Stimulated activated naive CD8-positive, alpha-beta T cell treated with anti-CD3 and anti-CD28 coated beads, Interleukin-15, amount 100 ng/mL, for 72 hours (primary cell): Measurements from ENCODE around the gene ADGRL3.
"Not testable (repeated sequence)": the region's sequence is repeated elsewhere in the genome, so short reads cannot be mapped to it uniquely, and the experiment has no call there.

Experiments used
- ATAC-seq: fragments of 150-1000 bp; cut with Tn5 transposase; 2 replicates; pipeline ENCODE4 v1.10.0; 2021; ENCODE audit warnings: mild to moderate bottlenecking, moderate library complexity
- DNase-seq, 2 donors: peaks; one replicate each; pipeline ENCODE4 v3.0.0; 2021 to 2022
- H3K27ac Mint-ChIP-seq, 2 donors: one replicate each; pipeline ENCODE4 v1.8.0; 2022; ENCODE audit warnings: mild to moderate bottlenecking in 2 of 2, mixed read lengths in 2 of 2, moderate library complexity in 2 of 2
- H3K27me3 Mint-ChIP-seq: one replicate; pipeline ENCODE4 v1.8.0; 2022; ENCODE audit warnings: mixed read lengths
- H3K4me1 Mint-ChIP-seq: one replicate; pipeline ENCODE4 v1.8.0; 2022; ENCODE audit warnings: mild to moderate bottlenecking, mixed read lengths
- H3K4me3 Mint-ChIP-seq, 2 donors: one replicate each; pipeline ENCODE4 v1.8.0; 2022; ENCODE audit warnings: mild to moderate bottlenecking in 2 of 2, mixed read lengths in 2 of 2, moderate library complexity in 1 of 2
- H3K9me3 Mint-ChIP-seq, 2 donors: one replicate each; pipeline ENCODE4 v1.8.0; 2022; ENCODE audit warnings: mixed read lengths in 2 of 2

ADGRL3 gene

GRCh38 chr4:61493041-61493440, 292.9 kb downstream of the ADGRL3 start:
- Mint-ChIP-seq H3K4me3 (no peak overlapping the region), H3K9me3 (peaks cover 0 to 12% of the 10 kb centered on the region in 2 donors), H3K27me3 (no peaks in the 10 kb centered on the region), H3K4me1 (no peaks in the 10 kb centered on the region), H3K27ac (no peak overlapping the region)
- DNase-seq (no peak), ATAC-seq (no peak)

- Mint-ChIP-seq H3K27ac (no peak overlapping the region), H3K27me3 (no peaks in the 10 kb centered on the region), H3K9me3 (peaks cover 0 to 12% of the 10 kb centered on the region in 2 donors), H3K4me3 (no peak overlapping the region), H3K4me1 (no peaks in the 10 kb centered on the region)
- DNase-seq (no peak), ATAC-seq (no peak)
These were observed 293.3 kb downstream of the ADGRL3 start for GRCh38 chr4:61493470-61493869.

GRCh38 chr4:61500883-61501282, 300.8 kb downstream of the ADGRL3 start:
- no peak overlapping the region for H3K27ac Mint-ChIP-seq
- H3K9me3 Mint-ChIP-seq: peaks cover 0 to 5% of the 10 kb centered on the region in 2 donors
- H3K4me3 Mint-ChIP-seq: no peak overlapping the region
- no peak for DNase-seq
- ATAC-seq: no peak
- no peaks in the 10 kb centered on the region for H3K27me3 Mint-ChIP-seq
- no peaks in the 10 kb centered on the region for H3K4me1 Mint-ChIP-seq

- ATAC-seq (no peak), DNase-seq (no peak)
- no peak overlapping the region for H3K27ac Mint-ChIP-seq
- no peak overlapping the region for H3K4me3 Mint-ChIP-seq
- peaks cover 0 to 5% of the 10 kb centered on the region in 2 donors for H3K9me3 Mint-ChIP-seq
- no peaks in the 10 kb centered on the region for H3K4me1 Mint-ChIP-seq
- no peaks in the 10 kb centered on the region for H3K27me3 Mint-ChIP-seq
These were observed 301.7 kb downstream of the ADGRL3 start for GRCh38 chr4:61501812-61502211.

GRCh38 chr4:61505773-61506685, 305.9 kb downstream of the ADGRL3 start:
- no peak overlapping the region for H3K27ac Mint-ChIP-seq
- no peak overlapping the region for H3K4me3 Mint-ChIP-seq
- ATAC-seq: no peak
- no peak for DNase-seq
- H3K9me3 Mint-ChIP-seq: peaks cover 5 to 14% of the 10 kb centered on the region in 2 donors
- no peaks in the 10 kb centered on the region for H3K4me1 Mint-ChIP-seq
- H3K27me3 Mint-ChIP-seq: no peaks in the 10 kb centered on the region

GRCh38 chr4:61507091-61507490, 307.0 kb downstream of the ADGRL3 start:
- ATAC-seq (no peak), DNase-seq (no peak)
- H3K4me1 Mint-ChIP-seq: no peaks in the 10 kb centered on the region
- no peak overlapping the region for H3K27ac Mint-ChIP-seq
- peaks cover under 1 to 14% of the 10 kb centered on the region in 2 donors for H3K9me3 Mint-ChIP-seq
- no peak overlapping the region for H3K4me3 Mint-ChIP-seq
- no peaks in the 10 kb centered on the region for H3K27me3 Mint-ChIP-seq

GRCh38 chr4:61509721-61510241, 309.7 kb downstream of the ADGRL3 start:
- H3K27ac Mint-ChIP-seq: not testable (repeated sequence)

GRCh38 chr4:61511716-61512488, 311.8 kb downstream of the ADGRL3 start:
- no peaks in the 10 kb centered on the region for H3K27me3 Mint-ChIP-seq
- ATAC-seq: no peak

More at GRCh38 chr4:61509721-61510241, 309.7 kb downstream of the ADGRL3 start:
- peaks cover 4 to 14% of the 10 kb centered on the region in 2 donors for H3K9me3 Mint-ChIP-seq
- DNase-seq, ATAC-seq, H3K27me3 Mint-ChIP-seq, H3K4me3 Mint-ChIP-seq, H3K4me1 Mint-ChIP-seq: not testable (repeated sequence)

GRCh38 chr4:61514991-61515390, 314.9 kb downstream of the ADGRL3 start:
- Mint-ChIP-seq H3K4me1 (no peaks in the 10 kb centered on the region), H3K27ac (no peak overlapping the region), H3K4me3 (no peak overlapping the region), H3K27me3 (no peaks in the 10 kb centered on the region), H3K9me3 (peaks cover 4 to 10% of the 10 kb centered on the region in 2 donors)
- ATAC-seq (no peak), DNase-seq (no peak)

More at GRCh38 chr4:61511716-61512488, 311.8 kb downstream of the ADGRL3 start:
- Mint-ChIP-seq H3K9me3 (peaks cover 4 to 14% of the 10 kb centered on the region in 2 donors), H3K4me1 (no peaks in the 10 kb centered on the region), H3K4me3 (no peak overlapping the region), H3K27ac (no peak overlapping the region)
- DNase-seq: no peak

GRCh38 chr4:61517144-61517543, 317.0 kb downstream of the ADGRL3 start:
- no peaks in the 10 kb centered on the region for H3K4me1 Mint-ChIP-seq
- H3K27ac Mint-ChIP-seq: no peak overlapping the region
- DNase-seq: no peak

GRCh38 chr4:61520166-61520565, 320.0 kb downstream of the ADGRL3 start:
- H3K27me3 Mint-ChIP-seq: no peaks in the 10 kb centered on the region
- DNase-seq: no peak
- no peak overlapping the region for H3K27ac Mint-ChIP-seq
- no peaks in the 10 kb centered on the region for H3K4me1 Mint-ChIP-seq
- no peak for ATAC-seq
- H3K9me3 Mint-ChIP-seq: peaks cover 8 to 21% of the 10 kb centered on the region in 2 donors
- no peak overlapping the region for H3K4me3 Mint-ChIP-seq

More at GRCh38 chr4:61517144-61517543, 317.0 kb downstream of the ADGRL3 start:
- H3K27me3 Mint-ChIP-seq: no peaks in the 10 kb centered on the region
- no peak overlapping the region for H3K4me3 Mint-ChIP-seq
- no peak for ATAC-seq
- peaks cover 9 to 14% of the 10 kb centered on the region in 2 donors for H3K9me3 Mint-ChIP-seq

GRCh38 chr4:61520681-61521160, 320.6 kb downstream of the ADGRL3 start:
- no peak for DNase-seq
- Mint-ChIP-seq H3K27ac (no peak overlapping the region), H3K4me1 (no peaks in the 10 kb centered on the region), H3K4me3 (no peak overlapping the region), H3K9me3 (peaks cover 13 to 26% of the 10 kb centered on the region in 2 donors), H3K27me3 (no peaks in the 10 kb centered on the region)
- ATAC-seq: no peak

- no peak overlapping the region for H3K4me3 Mint-ChIP-seq
- no peaks in the 10 kb centered on the region for H3K27me3 Mint-ChIP-seq
- no peak overlapping the region for H3K27ac Mint-ChIP-seq
- H3K4me1 Mint-ChIP-seq: no peaks in the 10 kb centered on the region
- ATAC-seq: no peak
- peaks cover 13 to 28% of the 10 kb centered on the region in 2 donors for H3K9me3 Mint-ChIP-seq
- no peak for DNase-seq
These were observed 321.3 kb downstream of the ADGRL3 start for GRCh38 chr4:61521451-61521850.

- H3K27ac Mint-ChIP-seq: no peak overlapping the region
- no peak overlapping the region for H3K4me3 Mint-ChIP-seq
- DNase-seq (no peak), ATAC-seq (no peak)
- H3K27me3 Mint-ChIP-seq: no peaks in the 10 kb centered on the region
- H3K4me1 Mint-ChIP-seq: no peaks in the 10 kb centered on the region
- H3K9me3 Mint-ChIP-seq: peaks cover 13 to 28% of the 10 kb centered on the region in 2 donors
These were observed 322.2 kb downstream of the ADGRL3 start for GRCh38 chr4:61522312-61522711.

- H3K27me3 Mint-ChIP-seq: no peaks in the 10 kb centered on the region
- no peaks in the 10 kb centered on the region for H3K4me1 Mint-ChIP-seq
- peaks cover 14 to 21% of the 10 kb centered on the region in 2 donors for H3K9me3 Mint-ChIP-seq
- DNase-seq (no peak), ATAC-seq (no peak)
- H3K4me3 Mint-ChIP-seq: no peak overlapping the region
- no peak overlapping the region for H3K27ac Mint-ChIP-seq
These were observed 327.8 kb downstream of the ADGRL3 start for GRCh38 chr4:61527888-61528287.
